Stimulated activated CD8-positive, alpha-beta memory T cell treated with anti-CD3 and anti-CD28 coated beads, Interleukin-15, amount 100 ng/mL, for 1 hour (primary cell): ENCODE measurements around the gene ANTXRL.
"Not testable (repeated sequence)": the region's sequence is repeated elsewhere in the genome, so short reads cannot be mapped to it uniquely, and the experiment has no call there.

Experiments
- DNase-seq: peaks from one replicate; pipeline ENCODE4 v3.0.0-alpha.2; 2020; ENCODE audit warnings: low read depth

The ANTXRL gene

GRCh38 chr10:46308666-46309450, 22.1 kb downstream of the ANTXRL start:
- DNase-seq, result no peak

- DNase-seq, result no peak
These were observed 22.8 kb downstream of the ANTXRL start for GRCh38 chr10:46309511-46310142.

- DNase-seq, result no peak
These were observed 23.3 kb downstream of the ANTXRL start for GRCh38 chr10:46310143-46310514.

- DNase-seq, result no peak
These were observed 24.1 kb downstream of the ANTXRL start for GRCh38 chr10:46310851-46311250.

- DNase-seq, result no peak
These were observed 24.7 kb downstream of the ANTXRL start for GRCh38 chr10:46311501-46311951.

GRCh38 chr10:46311961-46312431, 25.2 kb downstream of the ANTXRL start:
- DNase-seq, result not testable (repeated sequence)

- no peak for DNase-seq
These were observed 26.2 kb downstream of the ANTXRL start for GRCh38 chr10:46312953-46313352.

GRCh38 chr10:46314071-46314470, 27.3 kb downstream of the ANTXRL start:
- no peak for DNase-seq

- DNase-seq, result not testable (repeated sequence)
These were observed 28.5 kb downstream of the ANTXRL start for GRCh38 chr10:46315071-46315860.

- DNase-seq, result no peak
These were observed 30.6 kb downstream of the ANTXRL start for GRCh38 chr10:46317370-46317769.

GRCh38 chr10:46317889-46318288, 31.1 kb downstream of the ANTXRL start:
- no peak for DNase-seq

- no peak for DNase-seq
These were observed 32.0 kb downstream of the ANTXRL start for GRCh38 chr10:46318799-46319198.

- DNase-seq, result no peak
These were observed 32.6 kb downstream of the ANTXRL start for GRCh38 chr10:46319389-46319788.

GRCh38 chr10:46321770-46322169, 35.0 kb downstream of the ANTXRL start:
- no peak for DNase-seq

GRCh38 chr10:46323176-46323575, 36.4 kb downstream of the ANTXRL start:
- no peak for DNase-seq

- DNase-seq, result no peak
These were observed 38.2 kb downstream of the ANTXRL start for GRCh38 chr10:46325021-46325420.

GRCh38 chr10:46326066-46326465, 39.3 kb downstream of the ANTXRL start:
- no peak for DNase-seq

- DNase-seq, result no peak
These were observed 40.2 kb downstream of the ANTXRL start for GRCh38 chr10:46326971-46327370.

- DNase-seq, result no peak
These were observed 40.9 kb downstream of the ANTXRL start for GRCh38 chr10:46327685-46328084.

GRCh38 chr10:46328853-46329689, 42.3 kb downstream of the ANTXRL start:
- no peak for DNase-seq

GRCh38 chr10:46329690-46330016, 42.9 kb downstream of the ANTXRL start:
- DNase-seq, result no peak

GRCh38 chr10:46330894-46331293, 44.1 kb downstream of the ANTXRL start:
- no peak for DNase-seq
